GM19372 (cell line): Measurements from ENCODE around the gene NRBF2.
A peak's percentile ranks its signal among the peaks of the same experiment; 100 is the strongest.
"Not testable (repeated sequence)": the region's sequence is repeated elsewhere in the genome, so short reads cannot be mapped to it uniquely, and the experiment has no call there.

ENCODE experiments used
- ATAC-seq: cut with Tn5 transposase; IDR thresholded peaks from one replicate; pipeline ENCODE4 v1.9.1; 2021; ENCODE audit warnings: mild to moderate bottlenecking, low read depth, moderate library complexity; ENCODE audit not compliant: unreplicated experiment

Gene NRBF2

GRCh38 chr10:63133056-63133820, at the start of gene NRBF2:
Gene NRBF2 (plus strand): TSS chr10:63133328. CDS start chr10:63133471, 143 bp downstream.
- ATAC-seq: peak; percentile 96

- ATAC-seq: not testable (repeated sequence)
These were observed 49.7 kb upstream of the NRBF2 start for GRCh38 chr10:63083406-63083805.

- peak; percentile 70 for ATAC-seq
These were observed 49.0 kb upstream of the NRBF2 start for GRCh38 chr10:63083904-63084689.

- ATAC-seq: no peak
These were observed 48.3 kb upstream of the NRBF2 start for GRCh38 chr10:63084690-63085382.

- no peak for ATAC-seq
These were observed 39.9 kb upstream of the NRBF2 start for GRCh38 chr10:63093227-63093626.

GRCh38 chr10:63094405-63094804, 38.7 kb upstream of the NRBF2 start:
- no peak for ATAC-seq

GRCh38 chr10:63094881-63095280, 38.2 kb upstream of the NRBF2 start:
- ATAC-seq: no peak

GRCh38 chr10:63099734-63100133, 33.4 kb upstream of the NRBF2 start:
- no peak for ATAC-seq

GRCh38 chr10:63101091-63101490, 32.0 kb upstream of the NRBF2 start:
- ATAC-seq: not testable (repeated sequence)

- ATAC-seq: not testable (repeated sequence)
These were observed 30.7 kb upstream of the NRBF2 start for GRCh38 chr10:63102279-63102883.

GRCh38 chr10:63103178-63103577, 29.9 kb upstream of the NRBF2 start:
- not testable (repeated sequence) for ATAC-seq

GRCh38 chr10:63103971-63104409, 29.1 kb upstream of the NRBF2 start:
- no peak for ATAC-seq

GRCh38 chr10:63105225-63106110, 27.7 kb upstream of the NRBF2 start:
- no peak for ATAC-seq

- ATAC-seq: no peak
These were observed 26.9 kb upstream of the NRBF2 start for GRCh38 chr10:63106111-63106755.

- ATAC-seq: no peak
These were observed 25.1 kb upstream of the NRBF2 start for GRCh38 chr10:63107943-63108437.

GRCh38 chr10:63110940-63111339, 22.2 kb upstream of the NRBF2 start:
- ATAC-seq: no peak

- ATAC-seq: no peak
These were observed 18.9 kb upstream of the NRBF2 start for GRCh38 chr10:63114031-63114814.

GRCh38 chr10:63115732-63116383, 17.3 kb upstream of the NRBF2 start:
- no peak for ATAC-seq
